Type B pancreatic cell (in vitro differentiated cells): ENCODE measurements around the gene LILRB2. TPM values are rescaled to one million over a fixed set of nuclear protein-coding genes. Genes with fewer than 3 reads are reported as not detected.
"Not testable (repeated sequence)": the region's sequence is repeated elsewhere in the genome, so short reads cannot be mapped to it uniquely, and the experiment has no call there.

Experiments
- DNase-seq: peaks from one replicate; pipeline ENCODE4 v3.0.0; 2021; ENCODE audit warnings: mixed read lengths; ENCODE audit not compliant: unreplicated experiment; ENCODE audit errors: extremely low spot score
- H3K27ac Mint-ChIP-seq: 2 replicates; pipeline ENCODE4 v1.8.0; 2021; ENCODE audit warnings: mild to moderate bottlenecking, mixed read lengths
- H3K27me3 Mint-ChIP-seq: 2 replicates; pipeline ENCODE4 v1.8.0; 2021; ENCODE audit warnings: mixed read lengths
- H3K36me3 Mint-ChIP-seq: 2 replicates; pipeline ENCODE4 v1.8.0; 2021; ENCODE audit warnings: mixed read lengths
- H3K4me1 Mint-ChIP-seq: one replicate; pipeline ENCODE4 v1.8.0; 2021; ENCODE audit warnings: mixed read lengths; ENCODE audit not compliant: unreplicated experiment
- H3K4me3 Mint-ChIP-seq: 2 replicates; pipeline ENCODE4 v1.8.0; 2021; ENCODE audit warnings: mild to moderate bottlenecking, mixed read lengths
- H3K9me3 Mint-ChIP-seq: 2 replicates; pipeline ENCODE4 v1.8.0; 2021; ENCODE audit warnings: mixed read lengths
- CTCF ChIP-seq: fragments of 200-600 bp; sonication (generic); conservative IDR thresholded peaks from 2 replicates; pipeline ENCODE4 v1.5.0; 2021; ENCODE audit warnings: antibody characterized with exemption, mild to moderate bottlenecking
- total RNA-seq: library from RNA; stranded (reverse); gene quantifications from 2 replicates; pipeline ENCODE4 v1.2.1, GENCODE V29; 2021; ENCODE audit warnings: low replicate concordance

Gene LILRB2
- total RNA-seq, 1 donor from 2014 or later = not detected

GRCh38 chr19:54322934-54323333, 42.0 kb upstream of the LILRB2 start:
- not testable (repeated sequence) for H3K9me3 Mint-ChIP-seq, H3K36me3 Mint-ChIP-seq, DNase-seq, H3K27ac Mint-ChIP-seq, H3K4me3 Mint-ChIP-seq, H3K4me1 Mint-ChIP-seq
- peaks cover 17% of the 10 kb centered on the region for H3K27me3 Mint-ChIP-seq
- TF ChIP-seq CTCF = peak; percentile 38

GRCh38 chr19:54322295-54322694, 41.4 kb upstream of the LILRB2 start:
- H3K27ac Mint-ChIP-seq, H3K4me3 Mint-ChIP-seq, H3K36me3 Mint-ChIP-seq, H3K9me3 Mint-ChIP-seq, DNase-seq, H3K4me1 Mint-ChIP-seq: not testable (repeated sequence)
- H3K27me3 Mint-ChIP-seq = peaks cover 21% of the 10 kb centered on the region

DNA sequence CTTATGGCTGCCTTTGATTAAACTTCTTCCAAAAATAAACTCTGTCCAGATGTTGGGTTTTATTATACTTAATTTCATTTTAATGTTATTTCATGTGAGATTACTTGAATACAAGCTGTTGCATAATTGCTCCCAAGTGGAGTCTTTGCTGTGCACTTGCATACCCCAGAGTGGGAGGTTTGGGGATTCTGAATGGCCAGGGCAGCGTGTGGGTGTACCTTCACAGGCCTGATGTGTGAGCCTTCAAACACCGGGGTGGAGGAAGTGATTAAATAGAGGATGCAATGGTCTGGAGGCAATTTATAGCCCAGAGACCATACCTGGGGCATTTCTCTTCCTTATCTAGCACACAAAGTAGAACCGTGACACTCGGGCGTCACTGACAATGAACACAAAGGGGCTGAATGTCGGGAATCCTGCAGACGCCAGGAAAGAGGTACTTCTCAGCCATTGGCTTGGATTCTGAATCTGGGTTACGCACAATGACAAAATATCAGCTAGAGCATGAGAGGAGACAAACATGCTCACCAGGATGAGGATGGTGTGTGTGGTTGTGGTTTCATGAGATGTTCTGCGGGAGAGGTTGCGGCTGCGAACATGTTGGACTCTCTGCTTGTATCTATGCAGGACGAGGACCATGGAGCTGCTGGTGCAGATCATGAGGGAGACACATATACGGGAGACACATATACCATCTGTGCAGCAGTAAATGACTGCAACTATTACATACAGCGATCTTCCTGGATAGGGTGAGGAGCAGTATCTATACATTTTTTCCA, 39.2 kb upstream of the LILRB2 start:
- TF ChIP-seq CTCF = no peak
- Mint-ChIP-seq H3K4me3 (no peak overlapping the region), H3K27me3 (peaks cover 23% of the 10 kb centered on the region), H3K27ac (no peak overlapping the region), H3K36me3 (no peaks in the 10 kb centered on the region), H3K9me3 (peaks cover 6% of the 10 kb centered on the region), H3K4me1 (no peaks in the 10 kb centered on the region)
- DNase-seq = no peak

DNA sequence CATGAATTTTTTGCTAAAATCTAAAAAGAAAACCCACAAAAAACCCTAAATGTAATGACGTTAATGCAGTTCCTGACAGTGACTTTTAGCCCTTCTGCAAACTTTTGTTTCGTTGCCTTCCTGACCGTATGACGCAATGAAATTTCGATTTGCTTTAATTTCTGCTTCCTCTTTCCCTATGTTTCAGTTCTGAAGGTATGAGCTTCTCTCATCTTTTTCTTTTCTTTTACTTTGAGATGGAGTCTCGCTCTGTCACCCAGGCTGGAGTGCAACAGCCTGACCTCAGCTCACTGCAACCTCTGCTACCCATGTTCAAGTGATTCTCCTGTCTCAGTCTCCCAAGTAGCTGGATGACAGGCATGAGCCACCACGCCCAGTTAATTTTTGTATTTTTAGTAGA, 38.1 kb upstream of the LILRB2 start:
- peaks cover 15% of the 10 kb centered on the region for H3K27me3 Mint-ChIP-seq
- H3K9me3 Mint-ChIP-seq = peaks cover 6% of the 10 kb centered on the region
- no peak for TF ChIP-seq CTCF
- H3K36me3 Mint-ChIP-seq = no peaks in the 10 kb centered on the region
- no peak overlapping the region for H3K4me3 Mint-ChIP-seq
- no peak overlapping the region for H3K27ac Mint-ChIP-seq
- no peak for DNase-seq
- no peaks in the 10 kb centered on the region for H3K4me1 Mint-ChIP-seq

DNA sequence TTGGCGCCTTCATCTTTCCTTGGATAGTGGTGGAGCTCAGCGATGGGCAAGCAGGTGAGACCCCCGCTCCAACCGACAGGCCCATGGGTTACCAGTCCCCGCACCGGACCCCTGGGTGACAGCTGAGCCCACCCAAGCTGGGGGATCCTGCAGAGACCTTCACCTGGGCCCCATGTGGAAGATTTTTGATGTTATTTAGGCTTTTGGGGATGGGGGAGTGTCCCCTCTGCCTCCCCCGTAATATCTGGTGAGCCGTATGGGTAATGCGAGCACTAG, 37.0 kb upstream of the LILRB2 start:
- H3K27me3 Mint-ChIP-seq = peaks cover 18% of the 10 kb centered on the region
- no peak for TF ChIP-seq CTCF
- no peaks in the 10 kb centered on the region for H3K4me1 Mint-ChIP-seq
- H3K9me3 Mint-ChIP-seq = peaks cover 6% of the 10 kb centered on the region
- H3K4me3 Mint-ChIP-seq = no peak overlapping the region
- no peaks in the 10 kb centered on the region for H3K36me3 Mint-ChIP-seq
- no peak overlapping the region for H3K27ac Mint-ChIP-seq
- DNase-seq = no peak

DNA sequence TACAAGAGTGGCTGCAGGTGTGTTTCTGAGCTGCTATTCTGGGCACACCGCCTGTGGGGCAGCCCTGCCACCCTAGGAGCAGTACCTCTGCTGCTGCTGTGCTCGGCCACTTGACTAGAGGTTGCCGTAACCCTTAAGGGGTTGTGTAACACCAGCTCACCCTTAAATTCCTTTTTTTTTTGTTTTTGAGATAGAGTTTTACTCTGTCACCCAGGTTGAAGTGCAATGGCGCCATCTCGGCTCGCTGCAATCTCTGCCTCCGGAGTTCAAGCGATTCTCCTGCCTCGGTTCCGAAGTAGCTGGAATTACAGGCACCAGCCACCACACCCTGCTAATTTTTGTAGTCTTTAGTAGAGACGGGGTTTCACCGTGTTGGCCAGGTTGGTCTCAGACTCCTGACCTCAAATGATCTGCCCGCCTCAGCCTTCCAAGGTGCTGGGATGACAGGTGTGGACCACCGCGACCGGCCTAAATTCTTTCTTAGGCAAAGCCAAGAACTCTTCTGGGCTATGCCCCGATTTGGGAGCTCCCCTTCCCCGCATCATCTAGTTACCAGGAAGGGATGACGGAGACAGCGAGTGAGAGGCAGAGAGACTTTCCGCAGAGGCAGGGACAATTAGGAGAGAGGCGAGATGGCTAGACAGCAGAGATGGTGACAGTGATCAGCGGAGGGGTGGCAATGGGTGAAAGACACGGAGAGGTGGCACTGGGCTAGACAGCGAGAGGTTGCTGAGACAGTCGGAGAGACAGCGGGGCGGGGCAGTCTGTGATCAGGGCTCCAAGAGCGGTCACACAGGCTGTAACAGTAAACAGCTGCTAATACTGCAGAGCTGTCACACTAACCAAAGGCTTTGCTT, 36.4 kb upstream of the LILRB2 start:
- DNase-seq = peak; percentile 34
- peaks cover 6% of the 10 kb centered on the region for H3K9me3 Mint-ChIP-seq
- H3K27ac Mint-ChIP-seq = no peak overlapping the region
- no peak for TF ChIP-seq CTCF
- H3K4me3 Mint-ChIP-seq = no peak overlapping the region
- H3K4me1 Mint-ChIP-seq = no peaks in the 10 kb centered on the region
- no peaks in the 10 kb centered on the region for H3K36me3 Mint-ChIP-seq
- peaks cover 18% of the 10 kb centered on the region for H3K27me3 Mint-ChIP-seq
